Ecto neural progenitor cell (in vitro differentiated cells): ENCODE measurements around the gene GMNC.

ENCODE experiments used
- DNase-seq: peaks from one replicate; pipeline ENCODE4 v3.0.0-alpha.2; 2018; ENCODE audit warnings: low spot score

The GMNC gene

DNA sequence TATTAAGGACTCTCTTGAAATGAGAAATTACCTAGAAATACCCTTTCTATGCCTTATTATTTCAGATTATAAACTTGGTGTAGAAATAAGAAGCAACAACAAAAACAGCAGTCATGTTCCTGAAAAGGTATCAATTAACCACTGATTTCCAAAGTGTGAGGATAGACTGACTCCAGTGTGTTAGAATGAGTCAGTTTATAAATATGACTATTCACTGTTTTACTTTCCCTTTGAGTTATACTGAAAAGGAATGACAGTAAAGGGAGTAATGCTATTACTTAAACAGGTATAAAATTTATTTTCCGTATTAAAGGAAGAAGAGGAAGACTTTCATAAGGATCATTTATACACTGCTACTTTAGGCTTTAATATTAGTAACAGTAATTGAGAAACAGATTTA is 12.9 kb downstream of the GMNC start:
- no peak for DNase-seq

DNA sequence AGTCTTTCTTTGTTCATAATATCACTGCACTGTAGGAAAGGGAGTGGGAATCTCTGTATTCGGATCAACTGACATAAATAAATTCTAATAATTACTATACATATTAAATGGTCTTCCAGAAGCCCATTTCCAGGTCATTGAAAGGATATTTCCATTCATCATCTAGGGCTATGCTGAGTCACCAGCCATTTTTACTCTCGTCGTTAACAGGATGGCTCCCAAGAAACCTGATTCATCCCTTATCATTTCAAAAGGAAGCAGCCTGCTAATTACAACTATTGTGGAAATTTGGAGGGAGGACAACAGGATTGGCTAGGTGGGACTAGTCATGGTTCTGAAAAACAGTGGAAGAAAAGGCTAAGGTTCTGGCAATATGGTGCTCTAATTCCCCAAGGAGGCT is 13.6 kb downstream of the GMNC start:
- no peak for DNase-seq

DNA sequence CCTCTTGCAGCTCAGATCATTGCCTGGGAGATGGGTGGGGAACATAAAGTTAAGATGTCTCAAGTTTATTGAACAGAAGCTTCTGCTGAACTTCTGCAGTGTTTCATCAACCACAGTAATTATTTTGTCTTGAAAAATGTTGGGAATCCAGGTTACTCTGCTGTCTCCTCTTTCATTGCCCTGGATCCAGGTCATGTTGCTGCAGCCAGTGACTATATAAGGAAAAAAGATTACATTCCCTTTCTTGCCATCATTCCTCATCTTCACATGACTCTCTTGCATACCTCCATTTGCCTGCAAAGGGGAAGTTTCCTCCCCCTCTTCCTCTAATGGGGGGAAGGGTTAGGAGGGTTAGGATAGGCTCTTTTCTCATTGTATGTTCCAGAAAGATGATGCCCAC is 15.1 kb downstream of the GMNC start:
- no peak for DNase-seq

DNA sequence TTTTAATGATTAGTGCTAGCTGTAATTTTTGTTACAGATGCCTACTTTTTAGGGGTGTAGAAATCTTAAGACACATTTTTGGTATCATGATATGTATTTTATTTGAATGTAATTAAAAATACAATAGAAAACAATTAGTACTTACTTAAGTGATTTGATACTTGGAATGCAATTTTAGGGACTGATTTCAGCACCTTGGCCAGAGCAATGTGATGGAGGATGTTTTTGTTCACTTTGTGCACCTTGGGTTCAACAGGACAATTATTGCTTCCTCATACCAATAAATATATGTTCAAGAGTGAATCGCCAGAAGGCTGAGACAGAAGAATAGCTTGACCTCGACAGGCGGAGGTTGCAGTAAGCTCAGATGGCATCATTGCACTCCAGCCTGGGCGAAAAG is 22.3 kb downstream of the GMNC start:
- no peak for DNase-seq

DNA sequence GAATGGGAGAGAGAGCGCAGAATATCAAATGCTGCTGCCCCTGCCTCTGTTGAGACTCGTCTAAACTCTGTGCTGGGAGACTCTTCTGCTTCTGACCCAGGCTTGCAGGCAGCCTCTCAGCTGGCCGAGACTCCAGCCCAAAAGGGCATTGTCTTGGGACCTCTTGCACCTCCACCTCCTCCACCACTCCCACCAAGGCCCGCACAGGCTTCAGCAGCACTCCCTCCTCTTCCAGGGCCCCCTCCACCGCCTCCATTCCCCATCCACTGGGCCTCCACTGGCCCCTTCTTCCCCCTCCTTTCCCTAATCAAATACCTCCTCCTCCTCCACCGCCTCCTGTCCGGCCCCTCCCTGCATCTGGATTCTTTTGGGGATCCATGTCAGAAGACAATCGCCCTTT is 31.3 kb downstream of the GMNC start:
- DNase-seq: no peak

DNA sequence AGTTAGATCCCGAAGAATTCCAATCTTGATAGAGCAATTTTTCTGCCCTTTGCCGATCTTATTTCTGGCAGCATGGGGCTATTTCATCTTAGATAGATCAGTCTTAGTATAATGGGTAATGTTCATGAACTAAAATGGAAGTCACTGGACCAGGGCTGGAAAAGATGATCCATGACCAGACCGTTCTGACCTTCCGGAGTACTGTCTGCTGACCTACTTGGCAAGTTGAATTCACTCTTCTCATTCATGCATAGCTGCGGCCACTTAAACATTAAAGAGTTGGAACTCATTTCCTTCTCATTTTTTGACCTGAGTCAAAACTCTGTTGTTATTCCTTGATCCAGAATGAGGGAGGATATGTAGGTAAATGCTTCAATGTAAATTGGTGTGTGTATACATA is 32.5 kb downstream of the GMNC start:
- no peak for DNase-seq

DNA sequence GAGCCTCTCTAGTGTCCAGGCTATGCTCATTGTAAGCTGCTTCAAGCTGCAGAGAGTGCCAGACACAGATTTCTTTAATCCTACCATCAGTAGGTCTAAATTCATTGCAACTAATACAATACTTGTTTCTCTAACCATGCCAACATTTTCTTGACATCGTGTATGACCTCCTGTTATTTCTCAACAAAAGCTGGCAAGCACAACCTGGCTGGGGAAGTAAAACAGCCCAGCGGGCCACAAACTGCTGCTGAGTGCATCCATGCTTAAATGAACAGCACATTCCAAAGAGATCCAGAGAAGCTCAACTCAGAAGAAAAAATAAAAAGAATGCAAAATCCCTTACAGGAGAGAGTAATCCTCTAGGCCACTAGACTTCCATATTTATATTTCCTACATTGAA is 36.5 kb downstream of the GMNC start:
- no peak for DNase-seq

DNA sequence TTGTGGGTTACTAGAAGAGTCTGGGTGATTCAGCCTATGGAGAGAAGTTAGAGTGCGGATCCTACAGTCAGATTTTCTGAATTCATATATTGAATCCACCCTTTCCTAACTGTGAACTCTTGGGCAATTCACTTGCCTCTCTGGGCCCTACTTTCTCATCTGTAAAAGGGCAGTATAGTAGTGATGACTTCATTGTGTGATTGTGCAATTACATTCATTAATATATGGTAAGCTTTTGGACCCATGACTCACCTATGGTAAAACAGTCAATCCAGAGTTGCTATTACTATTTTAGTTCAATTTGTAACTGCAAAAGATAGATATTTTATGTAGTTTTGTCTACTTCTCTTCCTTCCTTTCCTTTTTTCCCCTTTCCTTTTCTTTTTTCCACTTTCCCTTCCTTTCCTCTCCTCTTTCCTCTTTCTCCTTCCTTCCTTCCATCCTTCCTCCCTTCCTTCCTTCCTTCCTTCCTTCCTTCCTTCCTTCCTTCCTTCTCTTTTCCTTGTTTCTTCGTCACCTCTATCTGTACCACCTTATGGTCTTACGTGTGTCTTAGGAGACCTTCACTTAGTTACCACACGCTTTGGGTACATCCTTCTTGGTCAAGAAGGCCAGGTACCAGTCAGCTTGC is 37.0 kb downstream of the GMNC start:
- no peak for DNase-seq

DNA sequence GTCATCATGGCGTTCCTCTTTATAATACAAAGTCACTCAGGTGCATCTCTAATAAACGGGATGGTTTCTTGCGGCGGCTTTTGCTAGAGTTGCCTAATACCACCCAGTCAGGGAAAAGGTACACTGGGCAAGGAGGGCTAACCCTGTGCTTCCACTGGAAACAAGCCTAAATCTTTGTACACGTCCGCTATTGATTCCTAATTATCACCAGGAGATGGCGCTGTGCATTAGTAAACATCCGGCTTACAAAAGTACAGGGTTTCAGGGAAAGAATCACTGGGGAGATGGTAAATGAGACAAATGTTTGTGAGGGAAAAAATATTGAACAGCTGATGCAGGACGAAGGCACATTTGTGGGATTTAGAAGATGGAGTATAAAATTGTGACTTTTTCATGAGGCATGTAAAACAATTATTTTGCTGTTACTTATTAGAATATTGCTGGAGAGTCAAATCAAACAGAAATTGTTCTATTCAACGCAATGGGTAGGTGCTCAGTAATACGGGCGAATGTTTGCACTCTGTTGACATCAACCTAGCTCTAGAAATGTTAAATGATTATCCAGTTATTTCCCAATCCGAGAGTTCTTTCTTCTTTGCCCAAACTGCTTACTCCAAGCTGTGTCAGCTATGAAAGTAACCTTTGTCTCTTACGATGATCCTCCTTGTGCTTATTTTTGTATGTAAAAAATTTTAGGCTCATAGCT is 50.6 kb downstream of the GMNC start:
- peak; percentile 62 for DNase-seq

DNA sequence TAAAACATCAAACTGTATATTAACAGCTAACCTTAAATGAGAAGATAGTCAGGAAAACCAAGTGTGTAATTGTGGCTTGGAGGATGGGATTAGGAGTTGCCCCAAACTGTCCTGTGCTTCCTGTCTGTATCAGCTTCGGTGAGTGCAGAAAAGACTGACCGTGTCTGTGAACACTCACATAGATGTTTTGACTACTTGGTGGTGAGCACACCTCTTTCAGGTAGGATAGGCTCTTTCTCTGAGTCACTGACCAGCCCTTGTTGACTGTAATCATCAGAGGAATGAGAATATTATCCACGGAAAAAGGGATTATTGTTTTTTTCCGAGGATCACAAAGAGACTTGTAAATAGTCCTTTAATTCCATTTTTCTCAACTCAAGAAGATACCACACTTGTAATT is 51.5 kb downstream of the GMNC start:
- no peak for DNase-seq

DNA sequence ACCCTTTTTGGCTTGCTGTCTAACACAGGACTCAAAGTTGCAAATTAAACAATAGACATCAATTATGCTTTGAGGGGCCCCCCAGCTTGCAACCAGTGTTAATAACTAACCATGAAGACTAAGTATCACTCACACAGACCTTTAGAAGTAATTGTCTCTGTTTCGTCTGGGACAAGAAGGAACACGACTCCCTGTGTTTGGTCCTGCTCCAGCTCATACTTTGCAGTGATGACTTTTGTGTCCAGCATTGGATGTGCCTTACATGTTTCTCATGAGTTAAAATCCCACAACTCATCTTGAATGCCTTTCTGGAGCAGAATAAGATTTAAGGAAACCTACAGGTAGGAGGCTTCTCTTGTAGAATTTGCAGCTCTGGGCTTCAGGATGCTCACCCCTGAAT is 53.1 kb downstream of the GMNC start:
- no peak for DNase-seq

DNA sequence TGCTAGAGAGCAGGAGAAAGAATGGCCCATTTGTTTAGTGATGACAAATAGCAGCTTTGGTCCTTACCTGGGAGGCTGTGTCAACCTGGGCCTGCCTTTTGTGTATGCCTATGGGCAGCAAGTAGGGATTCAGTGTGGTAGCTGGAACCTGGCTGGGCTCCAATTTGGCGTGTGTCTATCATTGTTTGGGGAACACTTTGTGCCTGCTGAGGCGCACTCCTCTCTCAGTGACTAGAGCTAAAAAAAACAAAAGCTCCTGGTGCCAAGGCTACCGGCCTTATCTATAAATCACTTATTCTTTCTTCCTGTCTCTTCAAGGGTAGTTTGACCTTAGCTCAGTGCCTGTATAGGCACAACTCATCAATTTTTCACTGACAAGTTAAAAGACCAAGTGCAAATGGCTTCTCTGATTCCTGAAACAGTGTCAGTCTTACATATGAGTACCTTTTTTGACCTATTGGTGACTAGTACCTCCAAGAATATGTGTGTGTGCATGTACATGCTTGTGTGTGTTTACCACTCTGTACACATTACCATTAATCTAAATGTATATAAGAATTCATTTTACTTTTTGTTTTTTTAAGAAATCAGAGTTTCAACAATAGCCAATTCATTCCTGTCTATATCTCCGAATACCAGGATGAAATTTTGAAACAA is 54.6 kb downstream of the GMNC start:
- no peak for DNase-seq
